GM21576 (cell line): Measurements from ENCODE around the gene LHPP.
"Not testable (repeated sequence)": the region's sequence is repeated elsewhere in the genome, so short reads cannot be mapped to it uniquely, and the experiment has no call there.

ENCODE experiments used
- ATAC-seq: cut with Tn5 transposase; IDR thresholded peaks from one replicate; pipeline ENCODE4 v1.9.1; 2021; ENCODE audit warnings: mild to moderate bottlenecking, moderate library complexity; ENCODE audit not compliant: unreplicated experiment

Gene LHPP

DNA sequence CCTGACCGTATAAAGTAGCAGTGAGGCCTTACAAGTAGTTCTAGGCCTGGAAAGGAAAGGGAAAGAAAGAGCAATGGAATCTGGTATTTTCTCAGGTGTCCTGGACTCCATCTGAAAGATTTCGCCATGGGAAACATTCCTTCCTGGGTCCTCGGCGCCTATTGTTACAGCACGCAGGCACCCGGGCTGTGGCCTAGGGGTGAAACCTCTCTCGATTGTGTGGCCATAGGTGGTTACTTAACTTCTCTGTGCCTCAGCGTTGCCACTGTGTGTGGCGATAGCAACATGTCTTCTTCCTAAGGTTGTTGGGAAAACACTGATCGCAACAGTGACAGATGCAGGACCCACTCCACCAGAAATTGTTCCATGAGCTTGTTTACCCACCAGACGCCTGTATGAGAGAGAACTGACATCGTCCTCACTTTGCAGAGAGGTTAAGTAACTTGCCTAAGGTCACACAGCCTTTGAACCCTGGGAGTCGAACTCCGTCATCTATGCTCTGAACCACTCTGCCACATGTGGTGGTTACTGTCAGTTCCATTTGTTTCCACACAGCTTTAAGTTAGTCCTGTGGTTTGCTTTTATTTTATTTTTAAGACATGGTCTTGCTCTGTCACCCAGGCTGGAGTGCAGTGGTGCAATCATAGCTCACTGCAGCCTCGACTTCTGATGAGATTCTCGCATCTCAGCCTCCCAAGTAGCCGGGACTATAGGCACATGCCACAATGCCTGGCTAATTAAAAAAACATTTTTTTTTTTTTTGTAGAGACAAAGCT, 73.4 kb downstream of the LHPP start:
- ATAC-seq = no peak

DNA sequence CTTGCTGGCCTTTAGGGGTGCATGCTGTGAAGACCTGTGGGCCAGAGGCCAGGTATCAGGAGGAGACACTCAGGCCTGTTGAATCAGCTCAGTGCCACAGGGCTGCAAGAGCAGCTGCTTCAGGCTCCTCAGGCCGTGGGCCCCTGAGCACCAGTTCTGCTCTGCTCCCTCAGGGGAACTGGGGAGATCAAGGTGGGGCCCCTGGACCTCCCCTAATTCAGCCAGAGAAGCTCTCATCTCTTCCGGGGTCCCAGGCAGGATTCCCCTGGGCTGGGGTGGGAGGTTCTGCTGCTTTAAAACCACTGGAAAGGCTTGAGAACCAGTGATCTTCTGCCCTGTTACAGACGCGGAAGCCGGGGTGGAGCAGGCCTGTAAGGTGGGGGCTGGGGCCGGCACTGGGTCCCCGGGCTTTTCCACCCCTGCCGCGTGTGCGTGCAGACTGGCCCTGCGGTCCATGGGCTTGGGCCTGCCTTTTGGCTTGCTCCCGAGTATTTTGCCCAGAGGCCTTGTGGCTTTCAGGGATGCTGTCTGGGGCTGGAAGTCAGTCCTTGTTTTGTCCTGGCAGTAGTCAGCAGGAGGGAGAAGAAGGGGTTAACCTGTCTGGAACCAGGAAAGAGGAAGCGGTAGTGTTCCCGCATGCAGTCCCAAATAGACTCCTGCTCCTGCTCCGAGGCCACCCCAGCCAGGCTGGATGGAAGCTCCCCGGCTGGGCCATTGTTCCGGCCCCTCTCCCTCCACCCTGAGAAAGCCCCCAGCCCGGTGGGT, 74.3 kb downstream of the LHPP start:
- no peak for ATAC-seq

DNA sequence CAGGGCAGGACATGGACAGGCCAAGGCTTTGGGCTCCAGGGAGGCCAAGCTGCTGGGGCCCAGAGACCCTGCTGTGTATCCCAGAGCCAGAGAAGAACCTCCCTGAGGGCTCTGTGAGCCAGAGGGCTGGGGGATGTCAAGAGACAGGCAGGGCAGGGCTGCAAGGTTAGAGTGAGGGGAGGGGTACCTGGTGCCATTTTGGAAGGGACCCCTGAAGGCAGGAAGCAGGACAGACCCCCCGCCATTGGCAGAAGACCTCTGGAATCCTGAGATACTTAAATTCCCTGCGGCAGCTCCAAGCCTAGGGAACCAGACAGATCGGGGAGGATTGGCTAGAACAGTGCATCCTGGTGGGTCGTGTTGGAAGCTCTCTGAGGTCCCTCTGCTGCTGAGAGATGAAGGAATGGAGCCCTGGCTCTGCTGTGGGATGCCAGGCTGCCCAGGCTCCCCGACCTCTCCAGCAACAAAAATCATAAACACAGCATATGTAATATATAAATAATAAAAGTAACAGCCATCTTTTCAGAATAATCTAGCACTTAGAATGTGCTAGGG, 75.0 kb downstream of the LHPP start:
- no peak for ATAC-seq

DNA sequence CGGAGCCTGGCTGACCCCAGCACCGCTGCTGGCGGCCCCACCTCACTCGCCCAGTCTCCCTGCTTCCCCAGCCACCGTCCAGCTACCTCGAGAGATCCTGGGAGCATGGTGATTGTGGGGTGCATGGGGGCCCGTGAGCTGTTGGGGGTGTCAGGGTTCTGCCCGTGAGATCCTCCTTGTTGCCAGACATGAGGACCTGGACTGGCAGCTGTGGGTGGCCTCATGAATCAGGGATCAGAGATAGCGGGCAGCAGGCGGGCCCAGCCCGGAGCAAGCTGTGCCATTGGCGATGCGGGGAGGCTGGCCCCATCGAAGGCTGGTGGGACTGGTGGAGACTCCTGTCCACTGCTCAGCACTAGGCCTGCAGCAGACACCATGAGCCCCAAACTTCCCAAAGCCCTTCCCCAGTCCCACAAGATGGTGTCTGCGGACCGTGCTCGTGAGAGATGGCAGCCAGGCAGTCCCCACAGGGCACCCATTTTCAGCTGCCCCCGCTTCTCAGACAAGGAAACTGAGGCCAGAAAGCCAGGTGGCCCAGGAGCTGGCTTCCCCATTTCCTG, 75.6 kb downstream of the LHPP start:
- ATAC-seq = no peak

DNA sequence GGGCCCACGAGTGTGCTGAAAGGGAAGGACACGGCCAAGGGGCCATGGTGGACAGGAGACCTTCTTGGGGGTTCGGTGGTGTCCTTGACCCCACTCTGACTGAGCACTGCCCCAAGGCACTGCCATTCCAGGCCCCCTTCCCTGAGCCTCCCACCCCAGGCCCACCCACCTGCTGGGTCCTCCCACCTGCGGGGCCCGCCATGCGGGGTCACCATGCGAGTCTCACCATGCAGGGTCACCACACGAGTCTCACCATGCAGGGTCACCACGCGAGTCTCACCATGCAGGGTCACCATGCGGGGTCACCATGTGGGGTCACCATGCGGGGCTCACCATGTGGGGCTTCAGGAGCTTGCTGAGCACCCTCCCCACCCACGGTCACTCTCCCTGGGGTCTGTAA, 76.3 kb downstream of the LHPP start:
- no peak for ATAC-seq

DNA sequence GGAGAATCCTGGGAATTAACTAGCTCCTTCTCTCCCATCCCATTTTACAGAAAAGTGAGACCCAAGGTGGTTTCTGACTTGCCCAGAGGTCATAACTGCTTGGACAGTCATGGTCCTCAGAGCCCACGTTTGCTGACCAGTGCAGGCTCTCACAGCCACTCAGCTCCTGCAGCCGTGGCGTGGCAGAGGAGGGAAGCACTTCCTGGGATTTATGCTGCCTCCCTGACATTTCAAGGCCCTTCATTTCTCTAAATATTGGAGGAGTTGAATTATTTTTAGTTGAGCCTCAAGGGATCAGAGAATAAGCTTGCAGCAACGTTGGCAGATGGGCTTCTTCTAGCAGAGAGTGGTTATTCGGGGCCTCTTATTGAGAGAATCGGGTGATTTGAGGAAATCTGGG, 77.1 kb downstream of the LHPP start:
- no peak for ATAC-seq

DNA sequence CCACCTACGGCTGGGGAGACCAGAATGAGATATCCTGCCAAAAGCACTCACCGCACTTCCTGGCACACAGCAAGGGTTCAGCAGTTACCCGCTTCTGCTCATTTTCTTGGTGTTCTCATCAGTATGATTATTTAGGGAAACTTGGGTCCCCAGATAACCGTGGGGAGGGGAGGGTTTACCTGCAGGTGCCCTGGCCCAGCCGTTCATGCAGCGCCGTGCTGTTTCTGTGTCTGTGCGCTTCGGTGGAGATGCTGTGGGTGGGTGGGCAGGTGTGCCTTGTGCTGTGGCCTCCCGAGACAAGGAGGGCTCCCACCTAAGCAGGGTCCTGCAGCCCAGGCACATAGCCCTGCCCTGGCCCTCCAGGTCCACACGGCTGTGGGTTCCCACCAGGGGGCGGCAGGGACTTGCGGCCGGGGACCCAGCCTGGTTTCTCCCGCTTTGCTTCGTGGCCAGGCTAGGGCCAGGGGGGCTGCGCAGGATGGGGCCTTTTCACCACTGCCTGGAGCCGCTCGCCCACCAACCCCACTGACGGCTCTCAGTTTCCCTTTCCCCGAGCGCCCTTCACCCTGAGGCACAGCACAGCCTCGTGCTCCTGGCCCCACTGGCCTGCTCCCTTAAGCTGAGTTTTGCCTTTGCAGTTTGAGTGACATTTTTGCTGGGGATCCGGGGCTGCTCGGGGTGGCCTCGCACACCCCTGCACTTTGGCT, 78.5 kb downstream of the LHPP start:
- ATAC-seq = peak; percentile 53

DNA sequence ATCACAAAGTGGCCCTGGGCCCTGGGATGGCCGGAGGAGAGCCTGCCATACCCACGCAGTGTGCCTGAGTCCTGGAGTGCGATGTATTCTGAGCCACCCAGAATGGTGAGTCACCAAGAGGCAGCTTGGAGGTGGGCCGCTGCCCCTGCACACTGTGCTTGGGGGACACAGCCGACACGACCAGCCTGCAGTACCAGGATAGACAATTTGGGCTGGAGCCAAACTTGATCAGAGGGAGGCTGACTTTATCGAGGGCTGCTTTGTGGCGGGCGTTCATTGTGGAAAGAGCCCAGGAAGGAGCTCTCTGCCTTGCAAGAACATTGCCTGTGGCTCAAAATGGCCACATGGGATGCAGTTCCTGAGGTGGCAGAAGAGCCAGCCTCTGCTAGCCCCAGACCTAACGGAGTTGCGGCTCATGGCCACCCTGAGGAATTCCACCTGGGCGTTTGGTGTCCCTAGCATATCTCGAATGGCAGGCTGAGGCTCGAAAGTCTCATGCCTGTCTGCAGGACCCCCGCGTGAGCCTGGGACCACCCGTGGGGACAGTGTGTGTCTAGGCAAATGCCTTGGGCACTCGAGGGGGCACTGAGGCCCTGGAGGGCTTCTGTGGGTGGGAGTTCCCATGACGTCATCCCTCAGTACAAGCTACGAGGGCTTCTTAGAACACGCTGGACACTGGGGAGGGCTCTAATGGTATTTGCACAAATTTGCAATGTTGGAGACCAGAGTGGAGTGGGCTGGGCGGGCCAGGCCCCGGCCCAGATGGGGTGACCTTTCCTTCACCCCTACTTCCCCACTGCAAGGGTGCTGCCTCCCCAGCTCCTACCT, 79.7 kb downstream of the LHPP start:
- ATAC-seq = no peak

DNA sequence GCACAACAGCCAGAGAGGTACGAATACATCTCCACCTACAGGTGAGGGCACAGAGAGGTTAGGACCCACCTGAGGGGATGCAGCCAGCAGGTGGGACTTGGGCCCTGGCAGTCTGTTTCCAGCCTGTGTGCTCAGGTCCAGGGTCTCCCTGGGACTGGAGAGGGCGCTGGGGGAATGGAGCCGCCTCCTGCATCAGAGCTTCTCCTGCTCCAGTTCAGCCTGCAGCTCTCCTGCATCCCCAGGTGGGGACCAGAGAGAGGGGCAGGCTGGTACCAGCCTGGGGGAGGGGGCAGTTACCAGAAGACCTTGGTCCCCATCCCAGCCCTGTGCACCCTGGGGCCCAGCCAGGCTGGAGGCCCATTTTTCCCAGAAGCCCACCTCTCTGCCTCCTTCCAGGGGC, 80.7 kb downstream of the LHPP start:
- ATAC-seq = no peak

DNA sequence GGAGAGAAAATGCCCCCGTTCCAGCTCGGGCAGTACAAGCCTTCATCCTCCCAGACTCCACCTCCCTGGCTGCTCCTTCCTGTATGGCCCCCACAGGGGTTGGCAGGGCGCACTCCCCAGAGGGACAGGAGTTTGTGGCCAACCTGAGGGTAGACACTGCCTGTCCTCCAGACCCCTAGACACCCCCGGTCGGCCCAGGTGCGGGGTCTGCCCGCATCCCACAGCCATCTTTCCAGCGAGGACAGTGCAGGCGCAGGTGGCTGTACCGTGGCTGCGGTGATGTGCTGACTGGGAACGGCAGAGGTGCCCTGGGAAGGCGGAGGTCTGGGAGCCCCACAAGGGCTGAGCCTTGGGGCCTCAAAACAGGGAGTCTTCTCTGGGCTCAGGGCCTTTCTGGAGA, 81.5 kb downstream of the LHPP start:
- no peak for ATAC-seq

DNA sequence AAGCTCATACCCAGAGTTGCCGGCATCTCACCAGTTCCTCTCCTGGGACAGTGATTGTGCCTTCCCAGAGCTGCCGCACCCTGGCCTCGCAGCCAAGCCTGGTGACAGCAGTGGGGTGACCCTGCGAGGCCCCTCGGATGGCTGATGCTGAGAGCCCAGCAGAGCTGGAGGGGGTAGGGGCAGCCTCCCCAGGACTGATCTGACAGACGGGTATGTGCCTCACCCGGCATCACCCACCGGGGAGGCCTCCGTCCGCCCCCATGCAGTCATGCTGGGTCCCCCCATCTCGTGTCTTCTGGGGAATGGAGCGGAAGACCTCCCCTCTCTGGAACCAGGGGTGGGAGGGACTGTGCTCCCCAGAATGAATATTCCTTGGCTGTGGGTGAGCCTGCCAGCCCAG, 82.3 kb downstream of the LHPP start:
- ATAC-seq = no peak

DNA sequence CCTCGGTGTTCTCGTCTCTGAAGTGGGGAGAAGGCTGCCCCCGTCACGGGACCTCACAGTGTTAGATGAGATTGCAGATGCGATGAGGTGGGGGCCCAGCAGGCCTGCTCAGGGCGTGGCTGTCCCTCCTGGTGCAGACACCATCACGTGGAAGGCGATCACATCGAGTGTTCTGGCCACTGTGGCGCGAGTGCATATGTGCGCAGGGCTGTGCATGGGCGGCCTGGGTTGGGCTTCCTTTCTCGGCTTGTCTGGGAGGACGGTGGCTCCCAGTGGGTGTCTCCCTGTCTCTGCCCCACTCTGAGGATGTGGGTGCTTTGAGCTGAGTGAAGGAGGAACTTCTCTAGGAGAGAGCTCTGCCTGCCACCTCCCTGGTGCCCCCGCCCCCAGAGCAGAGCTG, 83.1 kb downstream of the LHPP start:
- ATAC-seq = no peak

DNA sequence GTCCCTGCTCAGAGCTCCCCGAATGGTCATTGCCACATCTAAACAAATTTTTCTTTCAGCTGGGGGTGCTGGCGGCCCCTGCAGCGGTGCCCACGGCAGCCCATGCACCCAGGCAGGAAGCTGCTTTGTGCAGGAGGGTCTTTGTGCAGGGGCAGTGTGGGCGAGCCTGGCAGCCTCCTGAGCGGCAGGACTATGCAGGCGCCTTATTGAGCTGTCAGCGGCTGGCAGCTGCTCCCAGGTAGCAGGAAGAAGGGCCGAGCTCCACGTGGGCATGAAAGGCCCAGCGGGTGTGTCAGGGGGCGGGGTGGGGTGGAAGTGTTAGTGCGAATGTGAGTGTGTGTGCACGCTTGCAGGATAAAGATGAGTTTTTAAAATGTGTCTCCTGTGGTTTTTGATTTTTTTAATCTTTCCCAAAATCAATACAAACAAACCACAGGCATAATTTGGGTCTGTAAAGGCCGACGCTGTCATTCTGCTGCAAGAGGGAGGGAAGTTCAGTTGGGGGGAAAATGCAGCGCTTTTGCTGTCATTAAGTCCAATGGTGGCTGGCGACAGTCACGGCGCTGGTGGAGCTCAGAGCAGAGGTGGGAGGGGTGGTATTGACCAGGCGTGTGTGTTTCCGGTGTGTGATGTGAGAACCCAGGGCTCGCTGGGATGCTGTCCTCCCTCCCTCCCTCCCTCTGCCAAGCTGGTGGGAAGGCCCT, 83.9 kb downstream of the LHPP start:
- no peak for ATAC-seq

DNA sequence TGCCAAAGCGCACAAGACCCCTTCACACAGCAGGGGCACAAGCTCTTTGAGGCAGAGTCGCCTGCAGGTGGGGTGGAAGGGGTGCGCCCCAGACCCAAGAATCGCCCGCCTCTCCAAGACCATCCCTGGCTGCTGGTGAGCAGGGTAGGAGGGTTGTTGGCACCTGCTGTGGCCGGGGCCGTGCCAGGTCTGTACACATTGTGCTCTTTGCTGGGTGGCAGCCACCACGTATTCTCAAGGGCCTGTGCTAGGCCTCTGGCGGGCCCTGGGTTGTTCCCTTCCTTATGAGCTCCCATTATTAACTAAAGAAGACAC, 84.4 kb downstream of the LHPP start:
- ATAC-seq = no peak

DNA sequence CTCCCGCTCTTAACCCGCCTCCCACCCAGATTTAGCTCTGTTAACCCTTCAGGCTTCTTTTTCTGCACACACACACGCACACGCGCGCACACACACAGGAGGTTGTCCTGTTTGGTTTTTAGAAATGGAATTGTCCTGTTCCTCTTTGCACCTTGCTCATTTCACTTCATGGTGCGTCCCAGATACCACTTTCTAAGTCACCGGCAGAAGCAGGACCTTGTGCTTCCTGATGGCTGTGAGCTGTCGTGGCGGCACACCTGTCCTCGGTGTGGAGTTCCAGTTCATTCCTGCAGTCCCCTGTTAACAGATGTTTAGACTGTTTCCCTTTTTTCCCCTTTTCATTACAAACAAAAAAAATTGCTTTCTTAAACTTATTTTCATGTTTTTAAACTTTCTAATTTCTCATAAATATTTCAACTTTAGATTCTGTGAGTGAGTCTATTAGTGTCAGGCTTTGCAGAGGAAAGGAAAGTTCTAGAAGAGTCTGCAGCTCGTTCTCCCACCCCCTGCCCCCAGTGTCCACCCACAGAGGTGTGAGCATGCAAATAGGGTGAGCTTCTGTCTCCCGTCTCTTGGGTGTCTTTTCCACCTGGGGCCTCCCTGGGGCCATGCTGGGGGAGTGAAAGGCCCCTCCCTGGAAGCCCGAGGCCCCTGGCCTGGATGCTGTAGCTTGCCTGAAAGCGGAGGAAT, 85.5 kb downstream of the LHPP start:
- ATAC-seq = no peak

DNA sequence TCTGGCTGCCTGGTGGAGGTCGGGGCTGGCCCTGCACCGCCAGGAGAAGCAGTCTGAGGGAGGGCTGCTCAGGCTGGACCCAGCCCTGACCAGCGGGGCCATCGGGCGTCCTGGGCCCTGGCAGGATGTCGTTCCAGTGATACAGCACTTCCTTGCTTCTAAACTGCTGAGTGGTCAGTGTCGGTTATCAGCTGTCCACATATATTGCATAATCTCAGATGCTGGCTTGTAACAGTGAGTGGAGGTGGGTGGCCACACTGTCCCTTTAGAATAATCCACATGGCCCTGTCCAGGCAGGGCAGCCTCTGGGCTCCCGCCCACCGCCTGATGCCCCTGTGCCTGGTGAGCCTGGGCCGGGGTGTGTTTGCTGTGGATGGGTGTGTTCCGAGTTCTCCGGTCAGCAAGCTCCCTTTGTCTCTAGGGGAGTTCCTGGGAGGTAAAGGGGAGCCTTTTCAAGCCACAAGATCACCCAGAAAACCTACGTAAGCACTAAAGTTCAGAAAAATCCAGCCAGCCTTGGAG, 86.1 kb downstream of the LHPP start:
- ATAC-seq = no peak

DNA sequence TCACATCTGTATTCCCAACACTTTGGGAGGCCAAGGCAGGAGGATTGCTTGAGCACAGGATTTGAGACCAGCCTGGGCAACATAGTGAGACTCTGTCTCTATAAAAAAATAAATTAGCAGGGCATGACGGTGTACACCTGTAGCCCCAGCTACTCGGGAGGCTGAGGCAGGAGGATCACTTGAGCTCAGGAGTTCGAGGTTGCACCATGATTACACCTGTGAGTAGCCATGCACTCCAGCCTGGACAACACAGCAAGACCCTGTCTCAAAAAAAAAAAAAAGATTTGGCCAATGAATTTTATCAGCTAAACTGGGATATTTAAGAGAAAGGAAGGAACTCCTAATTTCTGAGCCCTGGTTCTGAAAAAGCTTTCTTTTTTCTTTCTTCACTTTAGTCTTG, 87.5 kb downstream of the LHPP start:
- not testable (repeated sequence) for ATAC-seq

DNA sequence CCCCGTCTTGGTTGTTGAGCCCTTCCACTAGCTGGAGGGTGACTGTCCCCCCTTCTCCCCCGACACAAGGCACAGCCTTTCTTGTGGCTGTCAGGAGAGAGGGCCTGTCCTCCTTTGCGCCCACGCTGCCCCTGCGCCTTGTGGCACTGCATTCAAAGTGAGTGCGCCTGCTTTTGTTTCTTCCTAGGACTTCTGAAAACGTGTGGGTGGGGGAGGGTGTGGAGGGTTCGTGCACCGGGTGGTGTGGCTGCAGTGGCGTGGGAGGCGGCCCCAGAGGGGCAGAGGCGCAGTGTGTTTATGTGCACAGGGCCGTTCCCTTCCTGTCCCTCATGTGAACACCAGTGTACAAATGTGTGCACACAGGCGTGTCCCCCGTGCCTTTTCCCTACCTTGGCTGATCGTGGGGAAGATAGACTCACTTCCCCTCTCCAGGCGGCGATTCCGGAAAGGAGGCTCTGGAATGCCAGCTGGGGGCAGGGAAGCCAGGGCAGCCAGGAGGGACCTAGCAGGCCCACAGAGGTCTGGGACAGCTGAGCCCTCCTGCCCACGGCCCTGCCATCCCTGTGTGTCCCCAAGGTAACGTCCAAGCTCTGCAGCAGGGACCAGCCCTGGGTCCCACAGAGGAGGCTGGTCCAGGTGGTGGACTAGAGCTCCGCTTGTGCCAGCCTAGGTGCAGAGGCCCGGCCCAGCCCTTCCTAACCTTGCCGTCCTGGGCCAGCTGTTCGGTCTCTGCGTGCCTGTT, 88.8 kb downstream of the LHPP start:
- ATAC-seq = no peak
